Kidney (tissue), 14 donors: ENCODE results near the gene MAP2K6. TPM values are rescaled to one million over a fixed set of nuclear protein-coding genes. Genes with fewer than 3 reads are reported as not detected.
"Not testable (repeated sequence)": the region's sequence is repeated elsewhere in the genome, so short reads cannot be mapped to it uniquely, and the experiment has no call there.

Source experiments
- DNase-seq, 5 donors: peaks; one replicate each; pipeline ENCODE4 v3.0.0-alpha.2; 2013 to 2020
- FAIRE-seq: peaks from 2 replicates; lab custom pipeline; 2012; peaks lifted over from hg19 to GRCh38; lab: Jason Lieb, UNC
- H3K27ac ChIP-seq, 2 donors: one replicate each; pipeline ENCODE4 v1.7.0; 2013; ENCODE audit warnings: low read depth in 2 of 2, low read length in 2 of 2, inconsistent platforms in 1 of 2
- H3K27me3 ChIP-seq: one replicate; pipeline ENCODE4 v1.7.1; 2013; ENCODE audit warnings: low read length, inconsistent platforms; ENCODE audit not compliant: control insufficient read depth, insufficient read depth
- H3K36me3 ChIP-seq, 3 donors: one replicate each; pipeline versions ENCODE4 v1.7.0 to v1.7.1; 2013; ENCODE audit warnings: low read length in 3 of 3, control low read depth in 1 of 3, inconsistent platforms in 1 of 3; ENCODE audit not compliant: insufficient read depth in 3 of 3, control insufficient read depth in 2 of 3
- H3K4me1 ChIP-seq, 3 donors: one replicate each; pipeline versions ENCODE4 v1.7.0 to v1.7.1; 2013; ENCODE audit warnings: low read length in 3 of 3, inconsistent platforms in 1 of 3, low read depth in 1 of 3; ENCODE audit not compliant: control insufficient read depth in 2 of 3, insufficient read depth in 2 of 3
- H3K4me3 ChIP-seq, 3 donors: one replicate each; pipeline versions ENCODE4 v1.7.0 to v1.8.1; 2013; ENCODE audit warnings: low read length in 3 of 3, control low read depth in 1 of 3, inconsistent platforms in 1 of 3
- H3K9ac ChIP-seq, 3 donors: one replicate each; pipeline versions ENCODE4 v1.7.0 to v1.7.1; 2013; ENCODE audit warnings: low read length in 3 of 3, control low read depth in 1 of 3, inconsistent platforms in 1 of 3
- H3K9me3 ChIP-seq, 3 donors: one replicate each; pipeline versions ENCODE4 v1.7.0 to v1.7.1; 2013; ENCODE audit warnings: low read length in 3 of 3, control low read depth in 1 of 3, inconsistent platforms in 1 of 3; ENCODE audit not compliant: control insufficient read depth in 2 of 3, insufficient read depth in 1 of 3
- CTCF ChIP-seq: IDR thresholded peaks from 3 replicates; pipeline ENCODE4 v1.5.1; 2012; ENCODE audit warnings: mild to moderate bottlenecking, moderate library complexity, borderline replicate concordance; ENCODE audit not compliant: insufficient read depth; ENCODE audit errors: extremely low read depth
- intact Hi-C: fragments of 100-400 bp; cut with DNase I; formaldehyde crosslinking; loops from one replicate; pipeline ENCODE4 v1.11.1; 2022
- polyA plus RNA-seq: library from polyadenylated mRNA; stranded (reverse); fragments of 350-450 nt; fragmentation: Illumina TruSeq; extraction: RNeasy Lipid Tissue Mini Kit (QIAGEN cat#74804); gene quantifications from one replicate; pipeline ENCODE4 v1.2.3, GENCODE V29; 2014; ENCODE audit warnings: low read depth, low replicate concordance; ENCODE audit not compliant: insufficient read depth
- total RNA-seq: library from RNA; stranded (reverse); fragmentation: NEBNext Ultra II Directional; extraction: Animal tissue kit (Norgen Biotek cat#: 25700); gene quantifications from one replicate; pipeline ENCODE4 v1.2.1, GENCODE V29; 2021
- donor health status: control.
- donor health status: control.
- donor health status: control.
- donor health status: control.
- donor health status: control.
- donor health status: DM: yes; HTN: yes; CAD: no.
- donor health status: Normal renal cell carcinoma (clear cell type).

Gene MAP2K6
- total and polyA plus RNA-seq, 2 donors from 2014 or later: 8.6 to 10.2 TPM

GRCh38 chr17:69478916-69479315, 64.4 kb downstream of the MAP2K6 start:
- intact Hi-C loops: no loop called here
- no peaks in the 10 kb centered on the region for H3K4me1 ChIP-seq
- FAIRE-seq (no peak), DNase-seq (no peak)
- H3K9me3 ChIP-seq: no peaks in the 10 kb centered on the region
- H3K27ac ChIP-seq: no peak overlapping the region
- H3K27me3 ChIP-seq: no peaks in the 10 kb centered on the region
- no peak overlapping the region for H3K4me3 ChIP-seq
- H3K9ac ChIP-seq: no peak overlapping the region
- H3K36me3 ChIP-seq: no peaks in the 10 kb centered on the region
- TF ChIP-seq CTCF: no peak

DNA sequence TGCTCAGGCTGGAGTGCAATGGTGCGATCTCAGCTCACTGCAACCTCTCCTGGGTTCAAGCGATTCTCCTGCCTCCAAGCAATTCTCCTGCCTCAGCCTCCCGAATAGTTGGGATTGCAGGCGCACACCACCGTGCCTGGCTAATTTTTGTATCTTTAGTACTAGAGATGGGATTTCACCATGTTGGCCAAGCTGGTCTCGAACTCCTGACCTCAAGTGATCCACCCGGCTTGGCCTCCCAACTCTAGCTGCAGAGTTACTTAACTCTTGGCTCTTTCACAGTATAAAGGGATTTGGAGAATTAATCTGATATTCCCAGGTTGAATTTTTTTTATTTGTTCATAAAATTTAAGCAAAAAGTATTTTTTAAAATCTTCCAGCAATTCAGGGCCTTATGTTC, 65.3 kb downstream of the MAP2K6 start:
- H3K27me3 ChIP-seq, H3K4me3 ChIP-seq, H3K9me3 ChIP-seq, H3K4me1 ChIP-seq, intact Hi-C loops, H3K36me3 ChIP-seq, H3K27ac ChIP-seq, H3K9ac ChIP-seq, DNase-seq, FAIRE-seq: not testable (repeated sequence)

DNA sequence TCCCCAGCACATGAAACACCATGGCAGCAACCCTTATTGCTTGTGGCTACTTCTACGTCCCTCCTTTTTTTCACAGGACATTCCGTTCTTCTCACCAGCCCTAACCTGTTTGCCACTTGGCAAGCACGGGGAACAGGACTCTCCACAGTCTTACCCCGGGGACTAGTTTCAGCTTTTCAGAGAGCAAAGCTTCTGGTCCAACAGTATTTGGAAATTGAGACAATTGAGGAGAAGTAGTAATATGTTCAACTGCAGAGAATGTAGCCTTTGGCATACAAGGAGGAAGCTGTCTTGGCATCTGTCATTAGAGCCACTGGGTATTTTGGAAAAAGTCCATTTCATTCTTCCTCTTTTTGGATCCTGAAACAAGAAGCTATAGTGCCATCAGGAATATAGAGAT, 65.7 kb downstream of the MAP2K6 start:
- H3K4me1 ChIP-seq: no peaks in the 10 kb centered on the region
- FAIRE-seq: no peak
- no peaks in the 10 kb centered on the region for H3K9me3 ChIP-seq
- H3K27ac ChIP-seq: no peak overlapping the region
- intact Hi-C loops: no loop called here
- H3K9ac ChIP-seq: no peak overlapping the region
- no peaks in the 10 kb centered on the region for H3K27me3 ChIP-seq
- H3K4me3 ChIP-seq: no peak overlapping the region
- H3K36me3 ChIP-seq: no peaks in the 10 kb centered on the region
- no peak for TF ChIP-seq CTCF
- DNase-seq: no peak

GRCh38 chr17:69485251-69485661, 70.8 kb downstream of the MAP2K6 start:
- TF ChIP-seq CTCF: no peak
- no peak overlapping the region for H3K27ac ChIP-seq
- H3K36me3 ChIP-seq: no peaks in the 10 kb centered on the region
- H3K9me3 ChIP-seq: no peaks in the 10 kb centered on the region
- H3K9ac ChIP-seq: no peak overlapping the region
- DNase-seq: no peak
- H3K4me1 ChIP-seq: peaks cover 0 to 3% (median 0%) of the 10 kb centered on the region in 3 donors
- intact Hi-C loops: no loop called here
- FAIRE-seq: no peak
- no peaks in the 10 kb centered on the region for H3K27me3 ChIP-seq
- H3K4me3 ChIP-seq: no peak overlapping the region
